GM23338 (cell line): ENCODE data around the gene KIR2DL4. TPM values are rescaled to one million over a fixed set of nuclear protein-coding genes. Genes with fewer than 3 reads are reported as not detected.

ENCODE experiments used
- ATAC-seq: fragments of 200-7000 bp; cut with Tn5 transposase; 3 replicates; pipeline ENCODE4 v1.9.1; 2020
- DNase-seq: peaks from one replicate; pipeline ENCODE4 v3.0.0-alpha.2; 2015; ENCODE audit warnings: low spot score
- H2AFZ ChIP-seq: fragments of 200-600 bp; sonication (generic); 2 replicates; pipeline ENCODE4 v1.8.0; 2016; ENCODE audit warnings: antibody characterized with exemption, mild to moderate bottlenecking, moderate library complexity
- H3F3A ChIP-seq: fragments of 200-600 bp; sonication (generic); replicated peaks from 2 replicates; pipeline ENCODE4 v1.8.0; 2017; ENCODE audit warnings: antibody characterized with exemption, mixed run types, low read depth
- H3K27ac ChIP-seq: fragments of 200-600 bp; sonication (generic); 2 replicates; pipeline ENCODE4 v1.6.1; 2016; ENCODE audit warnings: low read depth
- H3K27me3 ChIP-seq: fragments of 200-600 bp; sonication (generic); 2 replicates; pipeline ENCODE4 v1.8.0; 2016; ENCODE audit warnings: mild to moderate bottlenecking, mixed run types, moderate library complexity; ENCODE audit not compliant: insufficient read depth
- H3K36me3 ChIP-seq: fragments of 200-600 bp; sonication (generic); 2 replicates; pipeline ENCODE4 v1.8.0; 2016; ENCODE audit warnings: mild to moderate bottlenecking; ENCODE audit not compliant: insufficient read depth
- H3K4me1 ChIP-seq: fragments of 200-600 bp; sonication (generic); 2 replicates; pipeline ENCODE4 v1.8.0; 2016; ENCODE audit warnings: mild to moderate bottlenecking, moderate library complexity; ENCODE audit not compliant: insufficient read depth
- H3K4me2 ChIP-seq: fragments of 200-600 bp; sonication (generic); 2 replicates; pipeline ENCODE4 v1.7.1; 2017; ENCODE audit warnings: mixed run types
- H3K4me3 ChIP-seq: fragments of 200-600 bp; sonication (generic); 2 replicates; pipeline ENCODE4 v1.6.1; 2016; ENCODE audit warnings: mixed run types
- H3K79me2 ChIP-seq: fragments of 200-600 bp; sonication (generic); replicated peaks from 2 replicates; pipeline ENCODE4 v1.8.0; 2017; ENCODE audit warnings: mild to moderate bottlenecking; ENCODE audit not compliant: insufficient read depth
- H3K9me2 ChIP-seq: fragments of 200-600 bp; sonication (generic); 2 replicates; pipeline ENCODE4 v1.8.0; 2017; ENCODE audit not compliant: insufficient read depth
- H4K20me1 ChIP-seq: fragments of 200-600 bp; sonication (generic); replicated peaks from 2 replicates; pipeline ENCODE4 v1.8.0; 2017; ENCODE audit warnings: mild to moderate bottlenecking; ENCODE audit not compliant: insufficient read depth
- H3K27ac Mint-ChIP-seq: 2 replicates; pipeline ENCODE4 v1.8.0; 2020; ENCODE audit warnings: inconsistent platforms, mild to moderate bottlenecking, moderate library complexity, mixed read lengths
- H3K27me3 Mint-ChIP-seq: 3 replicates; pipeline ENCODE4 v1.8.0; 2022; ENCODE audit warnings: low read depth, mild to moderate bottlenecking, moderate library complexity, mixed read lengths, inconsistent platforms; ENCODE audit not compliant: insufficient read depth, poor library complexity
- H3K36me3 Mint-ChIP-seq: 3 replicates; pipeline ENCODE4 v1.8.0; 2021; ENCODE audit warnings: low read depth, mild to moderate bottlenecking, inconsistent platforms, moderate library complexity, mixed read lengths
- H3K4me1 Mint-ChIP-seq: 3 replicates; pipeline ENCODE4 v1.8.0; 2020; ENCODE audit warnings: mild to moderate bottlenecking, inconsistent platforms, mixed read lengths
- H3K4me3 Mint-ChIP-seq: 3 replicates; pipeline ENCODE4 v1.8.0; 2021; ENCODE audit warnings: moderate library complexity, mild to moderate bottlenecking, inconsistent platforms, mixed read lengths
- H3K9me3 Mint-ChIP-seq: 3 replicates; pipeline ENCODE4 v1.8.0; 2020; ENCODE audit warnings: moderate library complexity, mild to moderate bottlenecking, inconsistent platforms, mixed read lengths
- CREB1 ChIP-seq: fragments of 250-450 bp; sonication (Bioruptor Pico); IDR thresholded peaks from 2 replicates; pipeline ENCODE4 v1.5.0; 2020; ENCODE audit warnings: low read depth, mild to moderate bottlenecking, moderate library complexity
- CTCF ChIP-seq, 2 experiments: fragments of 200-600 bp in 1 of 2; sonication (generic) in 1 of 2; conservative IDR thresholded peaks; 2 replicates each; pipeline versions ENCODE4 v1.5.1 to v1.6.1; 2016 to 2017; ENCODE audit warnings: antibody characterized with exemption in 2 of 2, low read depth in 2 of 2, mild to moderate bottlenecking in 2 of 2, moderate library complexity in 1 of 2
- EZH2 ChIP-seq: fragments of 200-600 bp; sonication (generic); IDR thresholded peaks from one replicate; pipeline ENCODE4 v1.8.0; 2017; ENCODE audit warnings: antibody characterized with exemption, mild to moderate bottlenecking, low read depth; ENCODE audit not compliant: unreplicated experiment
- EZH2phosphoT487 ChIP-seq: fragments of 200-600 bp; sonication (generic); IDR thresholded peaks from one replicate; pipeline ENCODE4 v1.8.1; 2018; ENCODE audit warnings: antibody characterized with exemption; ENCODE audit not compliant: unreplicated experiment
- JUNB ChIP-seq: IDR thresholded peaks from one replicate; pipeline ENCODE4 v1.6.1; 2016; ENCODE audit warnings: antibody characterized with exemption; ENCODE audit not compliant: unreplicated experiment
- NANOG ChIP-seq: IDR thresholded peaks from 2 replicates; pipeline ENCODE4 v1.6.1; 2016; ENCODE audit warnings: antibody characterized with exemption, borderline replicate concordance
- POLR2AphosphoS5 ChIP-seq: IDR thresholded peaks from 2 replicates; pipeline ENCODE4 v1.6.1; 2016; ENCODE audit warnings: antibody characterized with exemption, low read depth
- REST ChIP-seq: IDR thresholded peaks from one replicate; pipeline ENCODE4 v1.6.1; 2018; ENCODE audit warnings: antibody characterized with exemption; ENCODE audit not compliant: unreplicated experiment
- STAT1 ChIP-seq: IDR thresholded peaks from one replicate; pipeline ENCODE4 v1.6.1; 2016; ENCODE audit warnings: antibody characterized with exemption; ENCODE audit not compliant: unreplicated experiment
- ZNF114 ChIP-seq: fragments of 250-450 bp; sonication (Bioruptor Pico); IDR thresholded peaks from 2 replicates; pipeline ENCODE4 v1.5.0; 2020; ENCODE audit warnings: mild to moderate bottlenecking, moderate library complexity
- ZNF331 ChIP-seq: fragments of 250-450 bp; sonication (Bioruptor Pico); IDR thresholded peaks from 2 replicates; pipeline ENCODE4 v1.5.0; 2020; ENCODE audit warnings: low read depth, mild to moderate bottlenecking, moderate library complexity
- polyA plus RNA-seq: library from polyadenylated mRNA; unstranded; fragments of >200 nt; fragmentation: Nextera tagmentation; extraction: Ambion mirVana; gene quantifications from 2 replicates; pipeline ENCODE4 v1.2.1, GENCODE V29; 2016
- total RNA-seq: library from RNA; depleted of rRNA; stranded (reverse); fragments of >200 nt; shearing (Covaris generic); gene quantifications from 2 replicates; pipeline ENCODE4 v1.2.3, GENCODE V29; 2014
- TF ChIP-seq, protein P1 (sequence below): IDR thresholded peaks from 2 replicates; pipeline ENCODE4 v1.6.1; 2016; ENCODE audit warnings: antibody characterized with exemption
- TF ChIP-seq, protein P2 (sequence below): fragments of 250-450 bp; sonication (Bioruptor Pico); IDR thresholded peaks from 2 replicates; pipeline ENCODE4 v1.5.0; 2020; ENCODE audit warnings: mild to moderate bottlenecking, moderate library complexity

Gene KIR2DL4
- total and polyA plus RNA-seq, 2 experiments from 2014 or later: not detected

GRCh38 chr19:54790711-54791110 lies 12.7 kb upstream of the KIR2DL4 start:
- DNase-seq: no peak
- Histone ChIP-seq H3F3A (no peaks in the 10 kb centered on the region), H3K4me1 (no peaks in the 10 kb centered on the region), H3K79me2 (no peaks in the 10 kb centered on the region), H3K9me2 (no peaks in the 10 kb centered on the region), H2AFZ (no peak overlapping the region), H3K27me3 (no peaks in the 10 kb centered on the region), H3K4me3 (no peak overlapping the region), H3K27ac (no peak overlapping the region), H3K36me3 (no peaks in the 10 kb centered on the region; the same call in 1 of the 2 replicates), H3K4me2 (no peak overlapping the region), H4K20me1 (no peaks in the 10 kb centered on the region)
- Mint-ChIP-seq H3K27me3 (peaks cover 8% of the 10 kb centered on the region), H3K27ac (no peak overlapping the region), H3K4me3 (no peak overlapping the region), H3K9me3 (peaks cover 64% of the 10 kb centered on the region; the same call in 2 of the 3 replicates), H3K36me3 (peaks cover 32% of the 10 kb centered on the region), H3K4me1 (no peaks in the 10 kb centered on the region; the same call in 2 of the 3 replicates)
- TF ChIP-seq STAT1: no peak
- TF ChIP-seq ZNF331: no peak
- TF ChIP-seq, protein P1, sequence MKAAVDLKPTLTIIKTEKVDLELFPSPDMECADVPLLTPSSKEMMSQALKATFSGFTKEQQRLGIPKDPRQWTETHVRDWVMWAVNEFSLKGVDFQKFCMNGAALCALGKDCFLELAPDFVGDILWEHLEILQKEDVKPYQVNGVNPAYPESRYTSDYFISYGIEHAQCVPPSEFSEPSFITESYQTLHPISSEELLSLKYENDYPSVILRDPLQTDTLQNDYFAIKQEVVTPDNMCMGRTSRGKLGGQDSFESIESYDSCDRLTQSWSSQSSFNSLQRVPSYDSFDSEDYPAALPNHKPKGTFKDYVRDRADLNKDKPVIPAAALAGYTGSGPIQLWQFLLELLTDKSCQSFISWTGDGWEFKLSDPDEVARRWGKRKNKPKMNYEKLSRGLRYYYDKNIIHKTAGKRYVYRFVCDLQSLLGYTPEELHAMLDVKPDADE: no peak
- TF ChIP-seq EZH2: no peak
- TF ChIP-seq CTCF (conservative IDR thresholded peaks at IDR 0.05; ENCODE audit: low read depth in 2 of 2): no peak
- no peak for TF ChIP-seq REST
- TF ChIP-seq, protein P2, sequence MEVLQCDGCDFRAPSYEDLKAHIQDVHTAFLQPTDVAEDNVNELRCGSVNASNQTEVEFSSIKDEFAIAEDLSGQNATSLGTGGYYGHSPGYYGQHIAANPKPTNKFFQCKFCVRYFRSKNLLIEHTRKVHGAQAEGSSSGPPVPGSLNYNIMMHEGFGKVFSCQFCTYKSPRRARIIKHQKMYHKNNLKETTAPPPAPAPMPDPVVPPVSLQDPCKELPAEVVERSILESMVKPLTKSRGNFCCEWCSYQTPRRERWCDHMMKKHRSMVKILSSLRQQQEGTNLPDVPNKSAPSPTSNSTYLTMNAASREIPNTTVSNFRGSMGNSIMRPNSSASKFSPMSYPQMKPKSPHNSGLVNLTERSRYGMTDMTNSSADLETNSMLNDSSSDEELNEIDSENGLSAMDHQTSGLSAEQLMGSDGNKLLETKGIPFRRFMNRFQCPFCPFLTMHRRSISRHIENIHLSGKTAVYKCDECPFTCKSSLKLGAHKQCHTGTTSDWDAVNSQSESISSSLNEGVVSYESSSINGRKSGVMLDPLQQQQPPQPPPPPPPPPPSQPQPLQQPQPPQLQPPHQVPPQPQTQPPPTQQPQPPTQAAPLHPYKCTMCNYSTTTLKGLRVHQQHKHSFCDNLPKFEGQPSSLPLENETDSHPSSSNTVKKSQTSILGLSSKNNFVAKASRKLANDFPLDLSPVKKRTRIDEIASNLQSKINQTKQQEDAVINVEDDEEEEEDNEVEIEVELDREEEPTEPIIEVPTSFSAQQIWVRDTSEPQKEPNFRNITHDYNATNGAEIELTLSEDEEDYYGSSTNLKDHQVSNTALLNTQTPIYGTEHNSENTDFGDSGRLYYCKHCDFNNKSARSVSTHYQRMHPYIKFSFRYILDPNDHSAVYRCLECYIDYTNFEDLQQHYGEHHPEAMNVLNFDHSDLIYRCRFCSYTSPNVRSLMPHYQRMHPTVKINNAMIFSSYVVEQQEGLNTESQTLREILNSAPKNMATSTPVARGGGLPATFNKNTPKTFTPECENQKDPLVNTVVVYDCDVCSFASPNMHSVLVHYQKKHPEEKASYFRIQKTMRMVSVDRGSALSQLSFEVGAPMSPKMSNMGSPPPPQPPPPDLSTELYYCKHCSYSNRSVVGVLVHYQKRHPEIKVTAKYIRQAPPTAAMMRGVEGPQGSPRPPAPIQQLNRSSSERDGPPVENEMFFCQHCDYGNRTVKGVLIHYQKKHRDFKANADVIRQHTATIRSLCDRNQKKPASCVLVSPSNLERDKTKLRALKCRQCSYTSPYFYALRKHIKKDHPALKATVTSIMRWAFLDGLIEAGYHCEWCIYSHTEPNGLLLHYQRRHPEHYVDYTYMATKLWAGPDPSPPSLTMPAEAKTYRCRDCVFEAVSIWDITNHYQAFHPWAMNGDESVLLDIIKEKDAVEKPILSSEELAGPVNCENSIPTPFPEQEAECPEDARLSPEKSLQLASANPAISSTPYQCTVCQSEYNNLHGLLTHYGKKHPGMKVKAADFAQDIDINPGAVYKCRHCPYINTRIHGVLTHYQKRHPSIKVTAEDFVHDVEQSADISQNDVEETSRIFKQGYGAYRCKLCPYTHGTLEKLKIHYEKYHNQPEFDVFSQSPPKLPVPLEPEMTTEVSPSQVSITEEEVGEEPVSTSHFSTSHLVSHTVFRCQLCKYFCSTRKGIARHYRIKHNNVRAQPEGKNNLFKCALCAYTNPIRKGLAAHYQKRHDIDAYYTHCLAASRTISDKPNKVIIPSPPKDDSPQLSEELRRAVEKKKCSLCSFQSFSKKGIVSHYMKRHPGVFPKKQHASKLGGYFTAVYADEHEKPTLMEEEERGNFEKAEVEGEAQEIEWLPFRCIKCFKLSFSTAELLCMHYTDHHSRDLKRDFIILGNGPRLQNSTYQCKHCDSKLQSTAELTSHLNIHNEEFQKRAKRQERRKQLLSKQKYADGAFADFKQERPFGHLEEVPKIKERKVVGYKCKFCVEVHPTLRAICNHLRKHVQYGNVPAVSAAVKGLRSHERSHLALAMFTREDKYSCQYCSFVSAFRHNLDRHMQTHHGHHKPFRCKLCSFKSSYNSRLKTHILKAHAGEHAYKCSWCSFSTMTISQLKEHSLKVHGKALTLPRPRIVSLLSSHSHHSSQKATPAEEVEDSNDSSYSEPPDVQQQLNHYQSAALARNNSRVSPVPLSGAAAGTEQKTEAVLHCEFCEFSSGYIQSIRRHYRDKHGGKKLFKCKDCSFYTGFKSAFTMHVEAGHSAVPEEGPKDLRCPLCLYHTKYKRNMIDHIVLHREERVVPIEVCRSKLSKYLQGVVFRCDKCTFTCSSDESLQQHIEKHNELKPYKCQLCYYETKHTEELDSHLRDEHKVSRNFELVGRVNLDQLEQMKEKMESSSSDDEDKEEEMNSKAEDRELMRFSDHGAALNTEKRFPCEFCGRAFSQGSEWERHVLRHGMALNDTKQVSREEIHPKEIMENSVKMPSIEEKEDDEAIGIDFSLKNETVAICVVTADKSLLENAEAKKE (CRISPR knock-in tag): no peak
- no peak for TF ChIP-seq JUNB
- no peak for TF ChIP-seq EZH2phosphoT487
- TF ChIP-seq ZNF114 (CRISPR knock-in tag): no peak
- no peak for TF ChIP-seq CREB1
- TF ChIP-seq POLR2AphosphoS5: no peak
- TF ChIP-seq NANOG: no peak
- ATAC-seq: no peak
